Ectodermal cell (in vitro differentiated cells): ENCODE data around the gene GSTM1.

ENCODE experiments used
- H3K27ac ChIP-seq: 2 replicates; pipeline ENCODE4 v1.7.0; 2013; ENCODE audit warnings: mild to moderate bottlenecking, low read depth, low read length; ENCODE audit not compliant: insufficient read depth, poor library complexity, severe bottlenecking
- H3K27me3 ChIP-seq: 2 replicates; pipeline ENCODE4 v1.7.0; 2013; ENCODE audit warnings: mild to moderate bottlenecking, low read length; ENCODE audit not compliant: insufficient read depth, control insufficient read depth, poor library complexity, severe bottlenecking
- H3K36me3 ChIP-seq: one replicate; pipeline ENCODE4 v1.7.0; 2013; ENCODE audit warnings: low read length; ENCODE audit not compliant: control insufficient read depth, insufficient read depth
- H3K4me1 ChIP-seq: one replicate; pipeline ENCODE4 v1.7.0; 2013; ENCODE audit warnings: low read length; ENCODE audit not compliant: control insufficient read depth, insufficient read depth
- H3K4me3 ChIP-seq: 2 replicates; pipeline ENCODE4 v1.7.0; 2013; ENCODE audit warnings: low read depth, low read length, control low read depth; ENCODE audit not compliant: insufficient read depth
- H3K9me3 ChIP-seq: 2 replicates; pipeline ENCODE4 v1.7.0; 2013; ENCODE audit warnings: mild to moderate bottlenecking, low read length, moderate library complexity; ENCODE audit not compliant: control insufficient read depth
- WGBS, 2 experiments: methylation state at CpG; one replicate each; pipeline ENCODE4 v1.1.7; 2013; ENCODE audit warnings: missing lambda C conversion rate in 2 of 2; 5-methylcytosine and 5-hydroxymethylcytosine counted together

The GSTM1 gene

DNA sequence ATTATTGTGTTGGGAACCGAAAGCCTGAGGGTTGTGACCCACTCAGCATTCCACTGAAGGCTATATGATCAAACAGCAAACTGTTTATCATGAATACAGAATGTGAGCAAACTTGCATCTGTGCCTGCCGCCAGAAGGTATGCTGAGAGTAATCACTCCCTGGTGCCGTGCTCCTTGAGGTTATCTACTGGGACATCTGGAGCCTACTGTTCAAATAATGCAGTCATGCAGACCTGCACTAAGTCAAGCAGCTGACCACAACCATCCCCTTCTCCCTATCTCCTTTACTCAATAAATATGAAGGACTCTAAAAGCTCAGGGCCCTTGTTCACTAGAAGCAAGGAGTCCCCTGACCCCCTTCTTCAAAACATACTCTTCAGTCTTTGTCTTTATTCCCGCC, 37.9 kb downstream of the GSTM1 start:
- 94% methylated on average over 4 of the region's 4 CpGs for WGBS, 2 experiments
- H3K27ac ChIP-seq: no peak overlapping the region

DNA sequence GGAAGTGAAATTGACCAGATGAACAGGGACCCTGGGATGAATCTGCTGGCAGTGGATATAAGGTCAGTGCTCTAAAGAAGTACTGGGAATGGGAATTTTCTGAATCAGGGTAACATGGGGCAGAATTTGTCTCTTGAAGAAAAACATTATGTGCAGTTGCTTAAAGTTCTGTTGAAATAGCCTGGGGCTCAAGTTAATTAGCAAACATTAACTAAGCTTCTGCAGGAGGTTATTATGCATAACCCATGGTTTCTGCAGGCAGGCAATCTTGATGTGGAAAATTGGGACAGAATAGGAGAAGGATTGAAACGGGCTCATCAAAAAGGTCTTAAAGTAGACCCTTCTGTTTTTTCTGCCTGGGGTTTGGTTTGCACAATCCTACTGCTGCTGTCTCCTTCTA, 38.4 kb downstream of the GSTM1 start:
- Histone ChIP-seq H3K9me3 (no peaks in the 10 kb centered on the region), H3K36me3 (no peaks in the 10 kb centered on the region), H3K4me1 (no peaks in the 10 kb centered on the region), H3K4me3 (no peak overlapping the region), H3K27me3 (no peaks in the 10 kb centered on the region), H3K27ac (no peak overlapping the region)
- WGBS, 2 experiments: 92 to 93% methylated on average over 1 of the region's 1 CpG

More for the DNA sequence above, 37.9 kb downstream of the GSTM1 start:
- Histone ChIP-seq H3K27me3 (no peaks in the 10 kb centered on the region), H3K9me3 (no peaks in the 10 kb centered on the region), H3K36me3 (no peaks in the 10 kb centered on the region), H3K4me1 (no peaks in the 10 kb centered on the region), H3K4me3 (no peak overlapping the region)

DNA sequence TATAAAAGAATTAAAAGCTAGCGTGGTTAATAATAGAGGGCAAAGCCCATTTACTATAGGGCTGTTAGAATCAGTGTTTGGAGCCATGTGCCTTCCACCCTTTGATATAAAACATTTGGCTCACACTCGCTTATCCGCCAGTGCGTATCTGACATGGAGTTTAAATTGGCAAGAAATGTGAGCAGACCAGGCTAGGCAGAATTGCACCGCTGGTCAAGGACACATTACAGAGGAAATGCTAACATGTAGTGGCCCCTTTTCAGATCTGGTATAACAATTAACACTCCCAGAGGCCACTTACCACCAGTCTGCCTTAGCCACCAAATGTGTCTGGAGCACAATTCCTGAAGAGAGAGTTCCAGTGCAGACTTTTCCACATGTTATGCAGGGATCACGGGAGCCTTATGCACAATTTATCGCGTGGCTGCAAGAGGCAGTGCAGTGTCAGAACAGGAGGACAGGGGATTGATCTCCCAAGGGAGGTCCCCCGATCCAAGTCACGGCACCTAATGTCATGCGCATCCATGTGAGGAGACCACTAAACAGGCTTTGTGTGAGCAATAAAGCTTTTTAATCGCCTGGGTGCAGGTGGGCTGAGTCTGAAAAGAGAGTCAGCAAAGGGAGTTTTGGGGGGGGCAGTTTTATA, 39.2 kb downstream of the GSTM1 start:
- Histone ChIP-seq H3K9me3 (no peaks in the 10 kb centered on the region), H3K36me3 (no peaks in the 10 kb centered on the region), H3K4me1 (no peaks in the 10 kb centered on the region), H3K27me3 (no peaks in the 10 kb centered on the region), H3K4me3 (no peak overlapping the region), H3K27ac (no peak overlapping the region)
- WGBS, 2 experiments: 95 to 97% methylated on average over 12 of the region's 12 CpGs

DNA sequence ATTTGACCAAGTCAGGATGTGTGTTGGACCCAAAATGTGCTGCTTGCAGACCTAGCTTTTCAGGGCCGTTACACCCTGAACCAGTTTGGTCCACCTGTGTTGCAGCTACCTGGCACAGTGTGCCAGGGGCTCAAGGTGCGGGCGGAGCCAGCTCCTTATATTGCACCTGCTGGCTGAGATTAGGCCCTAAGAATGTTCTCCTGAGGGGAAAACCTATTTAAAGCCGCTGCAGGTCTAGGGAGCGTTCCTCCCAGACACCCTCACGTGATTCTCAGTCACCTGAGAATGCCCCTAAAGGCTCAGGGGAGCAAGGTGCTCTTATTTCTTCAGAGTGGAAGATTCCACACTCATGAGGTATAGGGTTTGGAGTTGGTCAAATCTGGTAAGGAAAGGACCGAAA, 41.3 kb downstream of the GSTM1 start:
- no peak overlapping the region for H3K4me3 ChIP-seq
- H3K27ac ChIP-seq: no peak overlapping the region
- H3K4me1 ChIP-seq: no peaks in the 10 kb centered on the region
- WGBS, 2 experiments: 91 to 96% methylated on average over 6 of the region's 7 CpGs
- no peaks in the 10 kb centered on the region for H3K36me3 ChIP-seq
- H3K27me3 ChIP-seq: no peaks in the 10 kb centered on the region
- H3K9me3 ChIP-seq: no peaks in the 10 kb centered on the region

DNA sequence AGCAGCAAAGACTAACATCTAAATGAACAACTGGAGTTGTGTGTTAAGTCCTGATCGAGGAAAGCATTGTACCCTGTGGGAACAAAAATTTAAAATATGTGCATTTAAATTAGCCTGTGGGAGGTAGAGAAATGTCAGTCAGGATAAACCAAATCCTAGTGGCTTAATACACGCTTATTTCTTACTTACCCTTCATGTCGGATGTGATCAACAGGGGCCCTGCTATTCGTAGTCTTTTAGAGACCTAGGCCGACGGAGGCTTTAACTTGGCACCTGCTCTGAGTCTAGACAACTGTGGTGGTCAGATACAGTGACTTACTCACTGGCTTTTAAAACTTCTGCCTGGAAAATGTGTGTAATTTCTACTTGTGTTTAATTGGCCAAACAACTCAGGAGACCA, 43.0 kb downstream of the GSTM1 start:
- H3K4me1 ChIP-seq: no peaks in the 10 kb centered on the region
- WGBS, 2 experiments: 73 to 75% methylated on average over 6 of the region's 6 CpGs
- H3K9me3 ChIP-seq: no peaks in the 10 kb centered on the region
- no peaks in the 10 kb centered on the region for H3K36me3 ChIP-seq
- no peak overlapping the region for H3K4me3 ChIP-seq
- no peaks in the 10 kb centered on the region for H3K27me3 ChIP-seq
- no peak overlapping the region for H3K27ac ChIP-seq

DNA sequence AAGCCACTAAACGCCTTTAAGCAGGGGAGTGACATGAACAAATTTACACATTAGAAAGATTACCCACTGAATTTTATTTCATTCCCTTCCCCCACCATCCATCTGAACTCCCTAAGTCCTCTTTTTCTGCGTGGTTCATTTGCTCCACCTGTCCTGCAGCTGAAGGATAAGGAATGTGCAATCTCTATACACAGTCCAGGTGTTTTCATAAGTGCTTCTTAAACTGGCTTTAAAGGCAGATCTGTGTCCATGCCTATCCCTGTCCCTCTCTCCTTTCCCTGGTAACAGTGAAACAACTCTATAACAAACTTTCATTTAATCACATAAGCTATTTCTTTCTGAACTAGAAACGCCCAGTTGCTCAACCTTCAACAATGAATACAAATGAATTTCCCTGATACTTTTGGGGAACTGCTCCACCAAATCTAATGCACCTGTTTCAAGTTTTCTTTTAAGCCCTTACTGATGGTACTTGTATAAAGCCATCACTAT, 44.8 kb downstream of the GSTM1 start:
- Histone ChIP-seq H3K9me3 (no peaks in the 10 kb centered on the region), H3K4me3 (no peak overlapping the region), H3K27ac (no peak overlapping the region), H3K27me3 (peaks cover 5% of the 10 kb centered on the region), H3K36me3 (no peaks in the 10 kb centered on the region), H3K4me1 (no peaks in the 10 kb centered on the region)
- WGBS, 2 experiments: 88 to 93% methylated on average over 3 of the region's 3 CpGs

DNA sequence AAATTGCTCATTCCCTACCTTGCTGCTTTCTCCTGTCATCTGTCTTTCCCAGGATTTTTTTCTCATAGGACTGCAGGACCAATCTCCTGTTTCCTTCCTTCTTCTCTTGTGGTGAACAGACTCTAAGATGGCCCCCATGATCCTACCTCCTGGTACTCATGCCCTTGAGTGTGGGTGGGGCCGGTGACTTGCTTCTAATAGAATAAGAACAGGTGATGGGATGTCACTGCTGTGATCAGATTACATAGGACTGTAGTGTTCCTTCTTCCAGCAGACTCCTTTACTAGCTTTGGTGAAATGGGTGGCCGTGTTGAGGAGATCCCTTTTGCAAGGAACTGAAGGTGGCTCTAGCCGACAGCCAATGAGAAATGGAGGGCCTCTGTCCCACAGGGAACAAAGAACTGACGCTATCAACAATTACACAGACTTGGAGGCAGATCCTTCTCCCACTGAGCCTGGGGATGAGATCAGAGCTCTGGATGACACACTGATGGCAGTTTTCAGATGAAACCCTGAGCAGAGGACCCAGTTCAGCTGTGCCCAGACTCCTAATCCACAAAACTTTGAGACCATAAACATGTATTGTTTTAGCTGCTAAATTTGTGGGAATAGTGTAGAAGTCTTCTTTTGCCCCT, 45.7 kb downstream of the GSTM1 start:
- Histone ChIP-seq H3K4me1 (no peaks in the 10 kb centered on the region), H3K4me3 (no peak overlapping the region), H3K27ac (no peak overlapping the region), H3K9me3 (no peaks in the 10 kb centered on the region), H3K27me3 (peaks cover 14% of the 10 kb centered on the region), H3K36me3 (no peaks in the 10 kb centered on the region)
- WGBS, 2 experiments: 92 to 95% methylated on average over 4 of the region's 4 CpGs

DNA sequence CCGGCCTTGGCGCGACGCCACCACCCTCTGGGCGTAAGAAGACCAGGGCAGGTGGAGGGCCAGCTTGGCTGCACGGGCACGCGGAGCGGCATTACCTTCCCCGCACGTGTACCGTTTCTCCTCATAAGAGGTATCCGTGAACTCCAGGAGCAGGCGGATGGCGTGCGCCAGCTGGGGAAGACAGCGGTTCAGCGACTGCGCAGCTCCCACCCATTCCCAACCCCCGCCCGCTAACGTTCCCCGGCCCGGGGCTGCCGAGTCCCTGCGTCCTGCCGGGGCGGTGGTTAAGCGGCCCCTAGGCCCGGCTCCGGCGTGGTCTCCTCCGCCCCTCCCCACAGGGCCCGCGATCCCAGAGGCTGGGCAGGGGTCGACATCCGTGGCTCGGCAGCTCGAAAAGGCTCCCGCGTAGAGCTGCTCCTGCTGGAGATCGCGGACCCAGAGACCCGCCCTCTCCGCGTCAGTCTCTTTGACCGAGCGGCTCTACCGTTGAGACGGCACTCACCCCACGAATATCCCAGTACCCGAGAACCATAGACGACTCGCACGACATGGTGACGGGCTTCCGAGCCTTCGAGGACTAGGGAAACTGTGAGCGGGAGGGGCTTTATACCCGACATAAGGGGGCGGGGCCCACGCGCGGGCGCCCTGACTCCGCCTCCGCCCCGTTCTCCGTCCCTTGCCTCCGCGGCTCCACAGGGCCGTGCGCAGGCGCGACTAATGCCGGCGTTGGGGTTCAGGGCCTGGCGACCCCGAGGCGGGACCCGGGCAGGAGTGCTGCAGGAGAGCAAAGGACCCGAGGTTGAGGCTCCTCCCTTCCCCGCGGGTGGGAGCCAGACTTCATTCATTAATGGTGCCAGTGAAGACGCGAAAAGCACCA, 52.4 kb downstream of the GSTM1 start:
- Histone ChIP-seq H3K4me1 (no peaks in the 10 kb centered on the region), H3K27me3 (peaks cover 51% of the 10 kb centered on the region), H3K36me3 (no peaks in the 10 kb centered on the region), H3K27ac (no peak overlapping the region), H3K9me3 (no peaks in the 10 kb centered on the region), H3K4me3 (peak overlapping the region; percentile 55)
- 2% methylated on average over 86 of the region's 86 CpGs for WGBS, 2 experiments

DNA sequence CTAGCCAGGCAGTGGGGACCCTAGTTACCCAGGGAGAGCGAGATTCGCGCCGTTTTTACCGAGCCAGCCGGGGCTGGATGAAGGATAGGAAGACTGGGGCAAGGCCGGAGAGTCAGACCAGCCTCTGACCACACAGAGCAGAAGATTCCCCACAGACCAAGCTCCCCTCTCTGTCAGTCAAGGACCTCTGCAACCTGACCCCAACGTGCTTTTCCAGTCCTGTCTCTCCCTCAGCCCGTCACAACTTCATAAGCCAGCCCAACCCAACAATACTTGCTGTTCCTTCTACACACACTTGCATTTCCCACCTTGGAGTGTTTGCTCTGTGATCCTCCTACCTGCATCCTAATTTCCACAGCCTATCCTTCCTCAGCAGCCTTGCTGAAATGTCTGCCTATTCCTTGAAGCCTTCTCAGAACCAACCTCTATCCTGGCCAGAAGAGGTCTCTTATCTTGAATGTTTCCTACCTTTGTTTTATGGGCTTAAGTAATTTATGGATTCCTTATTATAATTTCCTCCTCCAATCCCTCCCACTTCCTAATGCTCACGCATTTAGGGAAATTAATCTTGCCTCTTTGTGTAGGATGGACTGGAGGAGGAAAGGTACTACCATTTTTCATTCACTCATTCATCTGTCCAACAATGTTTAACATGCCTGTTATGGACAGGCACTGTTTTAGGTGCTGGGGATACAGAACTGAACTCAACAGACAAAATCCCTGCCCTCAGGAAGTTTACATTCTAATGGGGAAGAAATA, 53.2 kb downstream of the GSTM1 start, which contains the start of gene GSTM3:
TSS of gene GSTM3 (minus strand) at position 424 of the 759 bp plus-strand sequence. CDS start 751 bp downstream, outside the sequence.
- H3K27me3 ChIP-seq: peaks cover 51% of the 10 kb centered on the region
- WGBS, 2 experiments: 6 to 8% methylated on average over 9 of the region's 10 CpGs

More for the DNA sequence above, 53.2 kb downstream of the GSTM1 start, which contains the start of gene GSTM3:
- Histone ChIP-seq H3K9me3 (no peaks in the 10 kb centered on the region), H3K36me3 (no peaks in the 10 kb centered on the region), H3K4me1 (no peaks in the 10 kb centered on the region), H3K27ac (no peak within 1 kb of the TSS), H3K4me3 (peak within 1 kb of the TSS; percentile 55)
